Measurements from ENCODE around the gene BIRC6. TPM values are rescaled to one million over a fixed set of nuclear protein-coding genes. Genes with fewer than 3 reads are reported as not detected.
A peak's percentile ranks its signal among the peaks of the same experiment; 100 is the strongest.
"Not testable (repeated sequence)": the region's sequence is repeated elsewhere in the genome, so short reads cannot be mapped to it uniquely, and the experiment has no call there.

BIRC6 gene
- total RNA-seq, 1 donor from 2014 or later, result 180 TPM

GRCh38 chr2:32534831-32535230 is 178.0 kb downstream of the BIRC6 start:
- no peak overlapping the region for H3K4me3 Mint-ChIP-seq
- no peaks in the 10 kb centered on the region for H3K9me3 Mint-ChIP-seq
- H3K36me3 Mint-ChIP-seq (ENCODE audit: low read depth), result peaks cover 71% of the 10 kb centered on the region
- DNase-seq (no peak), ATAC-seq (ENCODE audit: low read depth) (no peak)
- no peaks in the 10 kb centered on the region for H3K4me1 Mint-ChIP-seq
- no peaks in the 10 kb centered on the region for H3K27me3 Mint-ChIP-seq
- no peak for TF ChIP-seq CTCF (IDR thresholded peaks at IDR 0.05)
- ChIA-PET CTCF (no interaction called here), POLR2A (interaction anchor here (0.5 kb wide), 1 partner anchor 671 kb away, joined by 3 read pairs; no protein-coding TSS in a partner anchor)
- intact Hi-C loops (cut with micrococcal nuclease), result no loop called here
- no peak overlapping the region for H3K27ac Mint-ChIP-seq

GRCh38 chr2:32538735-32539134 is 181.9 kb downstream of the BIRC6 start:
- H3K9me3 Mint-ChIP-seq, result no peaks in the 10 kb centered on the region
- no peaks in the 10 kb centered on the region for H3K27me3 Mint-ChIP-seq
- H3K27ac Mint-ChIP-seq, result no peak overlapping the region
- H3K36me3 Mint-ChIP-seq (ENCODE audit: low read depth), result peaks cover 47% of the 10 kb centered on the region
- no peak for TF ChIP-seq CTCF (IDR thresholded peaks at IDR 0.05)
- intact Hi-C loops (cut with micrococcal nuclease), result no loop called here
- ATAC-seq (ENCODE audit: low read depth) (no peak), DNase-seq (no peak)
- no peaks in the 10 kb centered on the region for H3K4me1 Mint-ChIP-seq
- POLR2A ChIA-PET, result no interaction called here
- CTCF ChIA-PET, result no interaction called here
- H3K4me3 Mint-ChIP-seq, result no peak overlapping the region

GRCh38 chr2:32552483-32552882 is 195.7 kb downstream of the BIRC6 start:
- DNase-seq; H3K4me3 Mint-ChIP-seq; ATAC-seq (ENCODE audit: low read depth); H3K27ac Mint-ChIP-seq; H3K4me1 Mint-ChIP-seq; CTCF ChIA-PET; H3K9me3 Mint-ChIP-seq; H3K27me3 Mint-ChIP-seq: not testable (repeated sequence)
- H3K36me3 Mint-ChIP-seq (ENCODE audit: low read depth), result peaks cover 32% of the 10 kb centered on the region
- POLR2A ChIA-PET, result interaction anchor here (0.6 kb wide), 1 partner anchor 723 kb away, joined by 4 read pairs; no protein-coding TSS in a partner anchor
- intact Hi-C loops (cut with micrococcal nuclease), result loop anchor here (5.0 to 10.0 kb wide), 2 partner anchors 1045 to 1542 kb away; partner anchors contain the start of gene FAM98A

- H3K9me3 Mint-ChIP-seq, result no peaks in the 10 kb centered on the region
- intact Hi-C loops (cut with micrococcal nuclease), result loop anchor here (1.0 to 10.0 kb wide), 5 partner anchors 819 to 1541 kb away; partner anchors contain the start of gene FAM98A
- DNase-seq, result no peak
- H3K4me3 Mint-ChIP-seq, result no peak overlapping the region
- peak; percentile 85 for ATAC-seq (ENCODE audit: low read depth)
- H3K27me3 Mint-ChIP-seq, result no peaks in the 10 kb centered on the region
- no peak for TF ChIP-seq CTCF (IDR thresholded peaks at IDR 0.05)
- CTCF ChIA-PET, result no interaction called here
- H3K36me3 Mint-ChIP-seq (ENCODE audit: low read depth), result peaks cover 28% of the 10 kb centered on the region
- POLR2A ChIA-PET, result no interaction called here
- peaks cover 6% of the 10 kb centered on the region for H3K4me1 Mint-ChIP-seq
- peak overlapping the region; percentile 30 for H3K27ac Mint-ChIP-seq
Observed at GRCh38 chr2:32553829-32554432, 197.1 kb downstream of the BIRC6 start.

GRCh38 chr2:32558492-32558891 is 201.7 kb downstream of the BIRC6 start:
- POLR2A ChIA-PET, result no interaction called here

More at GRCh38 chr2:32558492-32558891, 201.7 kb downstream of the BIRC6 start:
- no peak for DNase-seq
- Mint-ChIP-seq H3K36me3 (ENCODE audit: low read depth) (peaks cover 40% of the 10 kb centered on the region), H3K9me3 (no peaks in the 10 kb centered on the region), H3K27ac (no peak overlapping the region), H3K4me1 (peaks cover 5% of the 10 kb centered on the region), H3K4me3 (no peak overlapping the region), H3K27me3 (no peaks in the 10 kb centered on the region)
- intact Hi-C loops (cut with micrococcal nuclease), result loop anchor here (10.0 kb wide), 1 partner anchor 1536 kb away; no protein-coding TSS in a partner anchor
- ATAC-seq (ENCODE audit: low read depth), result no peak
- no peak for TF ChIP-seq CTCF (IDR thresholded peaks at IDR 0.05)
- CTCF ChIA-PET, result no interaction called here
